Measurements from ENCODE around the gene APPBP2. TPM values are rescaled to one million over a fixed set of nuclear protein-coding genes. Genes with fewer than 3 reads are reported as not detected.

The APPBP2 gene
- total and polyA plus RNA-seq, 2 donors (not counting 3 experiments of a cell fraction or from before 2014, with no cell fraction given), result 8.4 to 49.1 TPM

DNA sequence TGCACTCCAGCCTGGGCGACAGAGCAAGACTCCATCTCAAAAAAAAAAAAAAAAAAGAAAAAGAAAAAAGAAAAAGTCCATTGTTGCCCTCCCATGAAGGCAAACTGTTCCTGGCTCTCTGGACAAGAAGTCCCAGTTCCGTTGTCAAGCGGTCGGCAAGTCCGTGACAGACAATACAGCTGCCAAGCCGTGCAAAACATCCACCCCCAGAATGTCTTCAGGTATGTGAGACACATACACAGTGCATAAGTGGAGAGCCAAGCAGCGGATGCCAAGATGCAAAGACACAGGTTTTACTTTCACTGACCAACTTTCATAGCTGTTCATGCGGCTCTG lies 33.6 kb upstream of the APPBP2 start:
- no peaks in the 10 kb centered on the region for H3K27me3 ChIP-seq (ENCODE audit: control insufficient read depth in 2 of 2, insufficient read depth in 2 of 2, low read length in 2 of 2)
- H4K20me1 ChIP-seq (replicated peaks; ENCODE audit: control insufficient read depth, extremely low read depth, insufficient read depth, low read length), result no peaks in the 10 kb centered on the region
- FAIRE-seq, result no peak
- no peak overlapping the region for H3K27ac ChIP-seq (ENCODE audit: insufficient read depth, low read depth, low read length)
- no TSS peak for BruUV-seq (replicated peaks)
- no peak overlapping the region for H3K9ac ChIP-seq (replicated peaks; ENCODE audit: extremely low read depth, insufficient read depth, low read length)
- no peak for TF ChIP-seq GATA2 (IDR thresholded peaks at IDR 0.05; ENCODE audit: insufficient read depth, insufficient read length, low read depth, low read length)
- no peak for TF ChIP-seq POLR2A (IDR thresholded peaks at IDR 0.05; ENCODE audit: low read depth, low read length)
- TF ChIP-seq MYC (IDR thresholded peaks at IDR 0.05; ENCODE audit: low read depth, low read length), result no peak
- no peak for TF ChIP-seq FOS (IDR thresholded peaks at IDR 0.05; ENCODE audit: borderline replicate concordance, insufficient read depth, low read length)
- TF ChIP-seq, protein P1, sequence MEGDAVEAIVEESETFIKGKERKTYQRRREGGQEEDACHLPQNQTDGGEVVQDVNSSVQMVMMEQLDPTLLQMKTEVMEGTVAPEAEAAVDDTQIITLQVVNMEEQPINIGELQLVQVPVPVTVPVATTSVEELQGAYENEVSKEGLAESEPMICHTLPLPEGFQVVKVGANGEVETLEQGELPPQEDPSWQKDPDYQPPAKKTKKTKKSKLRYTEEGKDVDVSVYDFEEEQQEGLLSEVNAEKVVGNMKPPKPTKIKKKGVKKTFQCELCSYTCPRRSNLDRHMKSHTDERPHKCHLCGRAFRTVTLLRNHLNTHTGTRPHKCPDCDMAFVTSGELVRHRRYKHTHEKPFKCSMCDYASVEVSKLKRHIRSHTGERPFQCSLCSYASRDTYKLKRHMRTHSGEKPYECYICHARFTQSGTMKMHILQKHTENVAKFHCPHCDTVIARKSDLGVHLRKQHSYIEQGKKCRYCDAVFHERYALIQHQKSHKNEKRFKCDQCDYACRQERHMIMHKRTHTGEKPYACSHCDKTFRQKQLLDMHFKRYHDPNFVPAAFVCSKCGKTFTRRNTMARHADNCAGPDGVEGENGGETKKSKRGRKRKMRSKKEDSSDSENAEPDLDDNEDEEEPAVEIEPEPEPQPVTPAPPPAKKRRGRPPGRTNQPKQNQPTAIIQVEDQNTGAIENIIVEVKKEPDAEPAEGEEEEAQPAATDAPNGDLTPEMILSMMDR (IDR thresholded peaks at IDR 0.05; ENCODE audit: extremely low read depth in 1 of 2, insufficient read depth in 1 of 2, low read depth in 1 of 2, low read length in 2 of 2), result no peak
- TF ChIP-seq MAX (IDR thresholded peaks at IDR 0.05; ENCODE audit: insufficient read depth, insufficient read length), result no peak
- no peak for TF ChIP-seq POLR2AphosphoS5 (IDR thresholded peaks at IDR 0.05; ENCODE audit: insufficient read depth, low read depth, low read length)
- no peaks in the 10 kb centered on the region for H3K4me1 ChIP-seq (ENCODE audit: control insufficient read depth, extremely low read depth, insufficient read depth, low read length)
- H3K36me3 ChIP-seq (ENCODE audit: control insufficient read depth in 2 of 2, extremely low read depth in 1 of 2, insufficient read depth in 2 of 2, low read length in 2 of 2), result no peaks in the 10 kb centered on the region
- POLR2A ChIA-PET, result no interaction called here
- H3K4me3 ChIP-seq (replicated peaks in 1 of 3; ENCODE audit: insufficient read depth in 1 of 3, low read depth in 1 of 3, low read length in 3 of 3), result no peak overlapping the region
- intact Hi-C loops (cut with micrococcal nuclease) (no loop called here), dilution Hi-C loops (cut with MboI; ENCODE audit: extremely low pct_ligation_motif_present, low sequenced_read_pairs) (no loop called here)
- no peak overlapping the region for H3K4me2 ChIP-seq (ENCODE audit: insufficient read depth, low read length)
- H3K9me1 ChIP-seq (replicated peaks; ENCODE audit: control insufficient read depth, extremely low read depth, insufficient read depth, low read length), result no peaks in the 10 kb centered on the region
- no peak for DNase-seq (ENCODE audit: low read depth, low spot score)
- H3K9me3 ChIP-seq (replicated peaks; ENCODE audit: control insufficient read depth, insufficient read depth, low read length), result no peaks in the 10 kb centered on the region
- no peaks in the 10 kb centered on the region for H3K79me2 ChIP-seq (ENCODE audit: control insufficient read depth, insufficient read depth, low read length)
- no peak overlapping the region for H2AFZ ChIP-seq (ENCODE audit: low read depth, low read length)
- CTCF ChIA-PET, result interaction anchor here (1.3 to 3.9 kb wide), 2 partner anchors 10 to 12 kb away, joined by 3 to 22 read pairs; no protein-coding TSS in a partner anchor
